ENCODE measurements around the gene NBPF20. TPM values are rescaled to one million over a fixed set of nuclear protein-coding genes. Genes with fewer than 3 reads are reported as not detected.
A peak's percentile ranks its signal among the peaks of the same experiment; 100 is the strongest.
"Not testable (repeated sequence)": the region's sequence is repeated elsewhere in the genome, so short reads cannot be mapped to it uniquely, and the experiment has no call there.

The NBPF20 gene, protein sequence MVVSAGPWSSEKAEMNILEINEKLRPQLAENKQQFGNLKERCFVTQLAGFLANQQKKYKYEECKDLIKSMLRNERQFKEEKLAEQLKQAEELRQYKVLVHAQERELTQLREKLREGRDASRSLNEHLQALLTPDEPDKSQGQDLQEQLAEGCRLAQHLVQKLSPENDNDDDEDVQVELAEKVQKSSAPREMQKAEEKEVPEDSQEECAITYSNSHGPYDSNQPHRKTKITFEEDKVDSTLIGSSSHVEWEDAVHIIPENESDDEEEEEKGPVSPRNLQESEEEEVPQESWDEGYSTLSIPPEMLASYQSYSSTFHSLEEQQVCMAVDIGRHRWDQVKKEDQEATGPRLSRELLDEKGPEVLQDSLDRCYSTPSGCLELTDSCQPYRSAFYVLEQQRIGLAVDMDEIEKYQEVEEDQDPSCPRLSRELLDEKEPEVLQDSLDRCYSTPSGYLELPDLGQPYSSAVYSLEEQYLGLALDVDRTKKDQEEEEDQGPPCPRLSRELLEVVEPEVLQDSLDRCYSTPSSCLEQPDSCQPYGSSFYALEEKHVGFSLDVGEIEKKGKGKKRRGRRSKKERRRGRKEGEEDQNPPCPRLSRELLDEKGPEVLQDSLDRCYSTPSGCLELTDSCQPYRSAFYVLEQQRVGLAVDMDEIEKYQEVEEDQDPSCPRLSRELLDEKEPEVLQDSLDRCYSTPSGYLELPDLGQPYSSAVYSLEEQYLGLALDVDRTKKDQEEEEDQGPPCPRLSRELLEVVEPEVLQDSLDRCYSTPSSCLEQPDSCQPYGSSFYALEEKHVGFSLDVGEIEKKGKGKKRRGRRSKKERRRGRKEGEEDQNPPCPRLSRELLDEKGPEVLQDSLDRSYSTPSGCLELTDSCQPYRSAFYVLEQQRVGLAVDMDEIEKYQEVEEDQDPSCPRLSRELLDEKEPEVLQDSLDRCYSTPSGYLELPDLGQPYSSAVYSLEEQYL (N-terminal part only)
- polyA plus RNA-seq (2012; ENCODE audit: insufficient read depth, insufficient read length): 0.49 TPM

- peak; percentile 35 for DNase-seq (ENCODE audit: low read depth, low spot score)
- H3K4me3 ChIP-seq (ENCODE audit: low read length): peak within 1 kb of the TSS; percentile 65
Observed at GRCh38 chr1:145425436-145426029, at the start of gene NBPF20. Gene NBPF20, minus strand, starts transcription at chr1:145425603. Its CDS starts 20,331 bp downstream, at chr1:145405272.

DNA sequence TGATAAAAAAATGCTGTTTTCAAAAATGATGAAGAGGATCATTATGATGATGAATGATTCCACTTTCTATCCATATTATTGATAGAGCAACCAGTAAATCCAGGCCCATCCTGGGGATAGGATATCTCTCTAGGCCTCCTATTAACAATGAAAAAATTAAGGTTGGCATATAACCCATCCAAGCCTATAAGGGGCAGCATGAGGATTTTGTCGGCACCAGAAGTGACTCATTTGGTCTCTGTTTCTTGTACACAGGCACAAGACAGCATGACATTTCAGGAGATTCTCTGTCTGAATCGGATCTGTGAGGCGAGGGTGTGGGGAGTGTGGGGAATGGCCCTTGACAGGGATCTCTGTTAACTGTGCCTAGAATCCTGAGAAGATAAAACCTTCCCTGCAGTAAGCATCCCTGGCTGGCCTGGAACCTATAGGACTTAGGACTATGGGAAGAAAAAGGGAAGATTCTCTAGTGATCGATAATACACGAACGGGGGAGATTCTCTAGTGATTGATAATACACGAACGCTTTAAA lies 49.5 kb upstream of the NBPF20 start:
- DNase-seq (ENCODE audit: low read depth, low spot score); H3K4me3 ChIP-seq (ENCODE audit: low read length): not testable (repeated sequence)

DNA sequence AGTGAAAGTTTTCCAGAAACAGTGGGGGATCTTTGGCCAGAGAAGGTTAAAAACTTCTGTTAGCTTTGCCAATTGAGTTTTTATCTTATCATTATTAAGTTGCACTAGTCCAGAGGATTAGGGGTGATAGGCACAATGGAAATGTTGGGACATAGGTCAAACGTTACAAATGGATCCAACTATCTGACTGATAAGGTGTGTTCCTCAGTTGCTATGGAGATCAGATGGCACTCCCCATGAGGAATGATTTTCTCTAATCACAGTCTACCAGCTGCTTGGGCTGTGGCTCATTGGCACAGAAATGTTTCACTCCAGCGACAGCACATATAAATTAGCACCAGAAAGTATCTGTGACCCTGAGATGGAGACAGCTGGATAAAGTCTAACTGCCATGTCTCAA lies 47.3 kb upstream of the NBPF20 start:
- not testable (repeated sequence) for H3K4me3 ChIP-seq (ENCODE audit: low read length); DNase-seq (ENCODE audit: low read depth, low spot score)

DNA sequence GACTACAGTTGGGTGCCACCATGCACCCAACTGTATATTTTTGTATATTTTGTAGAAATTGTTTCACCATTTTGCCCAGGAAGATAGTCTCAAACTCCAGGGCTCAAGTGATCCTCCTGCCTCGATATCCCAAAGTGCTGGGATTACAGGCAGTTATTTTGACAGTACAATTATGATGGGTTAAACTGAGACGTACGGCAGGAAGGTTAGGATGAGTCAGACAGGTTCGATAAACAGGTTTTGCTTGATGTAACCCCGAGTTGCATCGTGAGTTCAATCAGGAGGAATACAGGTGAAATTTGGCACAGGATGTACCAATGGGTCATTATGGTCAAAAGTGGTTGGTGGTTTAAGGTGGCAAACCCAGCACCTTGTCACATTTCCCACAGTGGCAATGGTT lies 46.0 kb upstream of the NBPF20 start:
- DNase-seq (ENCODE audit: low read depth, low spot score): not testable (repeated sequence)

GRCh38 chr1:145465405-145466144 lies 40.2 kb upstream of the NBPF20 start:
- DNase-seq (ENCODE audit: low read depth, low spot score): peak; percentile 55
- peak overlapping the region; percentile 32 for H3K4me3 ChIP-seq (ENCODE audit: low read length)

More for the DNA sequence above, 46.0 kb upstream of the NBPF20 start:
- not testable (repeated sequence) for H3K4me3 ChIP-seq (ENCODE audit: low read length)

DNA sequence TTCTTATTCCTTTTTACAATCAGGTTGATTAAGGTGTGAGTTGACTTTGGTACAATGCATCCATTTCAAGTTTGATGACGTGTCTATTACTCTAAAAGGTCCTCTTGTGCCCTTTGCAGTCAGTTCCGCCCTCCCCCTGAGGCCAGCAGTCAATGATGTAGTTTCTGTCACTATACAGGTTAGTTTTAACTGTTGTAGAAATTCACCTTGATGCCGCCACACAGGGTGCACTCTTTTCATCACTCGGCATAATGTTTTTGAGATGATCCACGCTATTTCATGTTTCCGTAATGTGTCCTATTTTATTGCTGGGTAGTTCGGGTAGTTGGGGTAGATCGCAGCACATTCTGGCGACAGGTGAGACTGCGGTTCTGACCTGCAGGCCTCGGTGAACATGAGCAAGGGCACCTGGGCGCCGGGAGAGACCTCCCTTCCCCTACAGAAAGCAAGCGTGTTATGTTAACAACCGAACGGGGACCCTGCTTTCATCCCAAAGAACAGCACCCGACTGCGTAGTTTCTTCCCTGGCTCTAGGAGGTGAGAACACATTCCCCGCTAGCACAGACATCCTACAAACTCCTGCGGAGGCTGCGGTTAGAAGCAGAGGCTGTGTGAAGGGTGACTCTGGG lies 39.4 kb upstream of the NBPF20 start:
- H3K4me3 ChIP-seq (ENCODE audit: low read length): peak overlapping the region; percentile 32
- not testable (repeated sequence) for DNase-seq (ENCODE audit: low read depth, low spot score)

DNA sequence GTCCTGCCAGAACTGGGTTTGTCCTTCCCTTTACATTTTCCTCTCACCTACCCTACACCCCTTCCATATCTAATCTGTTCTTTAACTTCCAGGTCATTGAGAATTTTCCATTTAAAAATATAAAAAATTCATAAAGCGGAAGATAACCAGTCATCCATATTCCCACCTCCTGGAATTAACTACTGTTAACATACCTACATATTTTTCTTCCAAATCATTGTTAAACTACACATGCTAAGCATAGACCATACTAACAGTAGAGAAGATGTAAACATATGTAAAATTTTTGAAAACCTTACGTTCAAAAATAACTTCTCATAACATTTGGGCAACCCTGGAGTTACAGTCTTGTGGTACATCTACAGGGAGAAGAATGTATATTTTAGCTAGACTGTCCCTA lies 38.6 kb upstream of the NBPF20 start:
- H3K4me3 ChIP-seq (ENCODE audit: low read length); DNase-seq (ENCODE audit: low read depth, low spot score): not testable (repeated sequence)

DNA sequence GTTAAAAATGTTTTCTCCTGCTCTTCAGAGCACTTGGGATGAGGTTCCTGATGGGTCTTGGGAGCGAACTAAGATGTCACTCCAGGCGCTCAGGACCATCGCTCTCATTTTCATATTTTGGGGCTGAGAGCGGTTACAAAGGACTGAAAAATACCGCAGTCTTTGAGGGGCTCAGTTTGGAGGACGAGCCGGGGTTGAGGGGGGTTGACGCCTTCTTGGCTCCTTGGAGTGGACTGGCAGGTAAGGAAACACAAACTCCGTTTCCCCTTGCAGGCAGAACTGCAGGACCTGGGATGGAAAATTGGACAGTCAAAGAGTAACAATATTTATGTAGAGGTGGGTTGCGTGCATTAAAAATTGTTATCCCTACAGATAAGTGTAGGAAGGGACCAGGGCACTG lies 35.3 kb upstream of the NBPF20 start:
- not testable (repeated sequence) for DNase-seq (ENCODE audit: low read depth, low spot score); H3K4me3 ChIP-seq (ENCODE audit: low read length)

DNA sequence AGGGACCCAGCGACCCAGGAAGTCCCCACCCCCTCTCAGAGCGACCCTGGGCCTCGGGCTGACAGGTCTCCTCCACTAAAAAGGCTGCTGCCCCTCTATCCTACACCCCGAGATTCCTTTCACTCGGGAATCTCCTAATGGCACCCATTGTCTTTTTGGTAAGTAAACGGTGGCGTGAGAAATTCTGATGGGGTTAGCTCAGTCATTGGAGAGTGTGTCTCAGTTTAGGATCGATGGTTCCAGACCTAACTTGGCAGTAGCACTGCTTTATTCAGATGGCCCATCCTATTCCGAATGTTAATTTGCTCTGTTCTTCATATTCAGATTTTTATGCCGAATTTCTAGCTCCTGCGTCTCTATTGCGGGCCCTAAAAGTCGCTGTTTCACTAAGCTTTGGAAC lies 34.6 kb upstream of the NBPF20 start:
- not testable (repeated sequence) for H3K4me3 ChIP-seq (ENCODE audit: low read length); DNase-seq (ENCODE audit: low read depth, low spot score)

GRCh38 chr1:145459591-145459990 lies 34.2 kb upstream of the NBPF20 start:
- not testable (repeated sequence) for DNase-seq (ENCODE audit: low read depth, low spot score); H3K4me3 ChIP-seq (ENCODE audit: low read length)

- not testable (repeated sequence) for H3K4me3 ChIP-seq (ENCODE audit: low read length); DNase-seq (ENCODE audit: low read depth, low spot score)
Observed at GRCh38 chr1:145459063-145459462, 33.7 kb upstream of the NBPF20 start.

DNA sequence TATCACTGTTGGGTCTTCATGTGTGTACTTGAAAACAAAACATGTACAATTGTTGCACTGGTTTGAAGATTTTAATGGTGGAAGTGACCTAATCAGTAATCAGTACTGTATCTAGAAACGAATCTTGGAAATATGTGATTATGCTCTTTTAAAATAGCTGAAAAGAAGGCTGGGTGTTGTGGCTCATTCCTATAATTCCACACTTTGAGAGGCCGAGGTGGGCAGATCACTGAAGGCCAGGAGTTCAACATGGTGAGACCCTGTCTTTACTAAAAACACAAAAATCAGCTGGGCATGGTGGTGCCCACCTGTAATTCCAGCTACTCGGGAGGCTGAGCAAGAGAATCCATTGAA lies 29.4 kb upstream of the NBPF20 start:
- DNase-seq (ENCODE audit: low read depth, low spot score); H3K4me3 ChIP-seq (ENCODE audit: low read length): not testable (repeated sequence)

- not testable (repeated sequence) for DNase-seq (ENCODE audit: low read depth, low spot score); H3K4me3 ChIP-seq (ENCODE audit: low read length)
Observed at GRCh38 chr1:145453873-145454823, 28.7 kb upstream of the NBPF20 start.

DNA sequence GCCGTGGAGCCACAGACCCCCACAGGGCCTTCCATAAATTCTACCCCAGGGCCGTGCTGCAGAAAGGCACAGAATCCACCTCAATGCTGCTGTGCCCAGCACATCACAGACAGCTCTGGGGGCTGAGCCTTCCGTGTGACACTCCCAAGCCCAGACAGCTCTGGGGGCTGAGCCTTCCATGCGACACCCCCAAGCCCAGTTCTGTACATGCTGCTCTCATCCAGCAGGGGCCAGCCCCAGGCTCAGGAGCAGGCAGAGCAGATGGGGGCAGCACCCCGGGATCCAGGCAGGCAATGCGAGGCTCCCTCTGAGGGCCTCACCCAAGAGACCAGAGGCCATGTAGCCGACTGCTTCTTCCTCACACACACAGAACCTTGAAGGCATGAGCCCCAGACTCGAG lies 27.1 kb upstream of the NBPF20 start:
- H3K4me3 ChIP-seq (ENCODE audit: low read length); DNase-seq (ENCODE audit: low read depth, low spot score): not testable (repeated sequence)

- not testable (repeated sequence) for DNase-seq (ENCODE audit: low read depth, low spot score); H3K4me3 ChIP-seq (ENCODE audit: low read length)
Observed at GRCh38 chr1:145451914-145452313, 26.5 kb upstream of the NBPF20 start.

- not testable (repeated sequence) for H3K4me3 ChIP-seq (ENCODE audit: low read length); DNase-seq (ENCODE audit: low read depth, low spot score)
Observed at GRCh38 chr1:145445219-145445618, 19.8 kb upstream of the NBPF20 start.

DNA sequence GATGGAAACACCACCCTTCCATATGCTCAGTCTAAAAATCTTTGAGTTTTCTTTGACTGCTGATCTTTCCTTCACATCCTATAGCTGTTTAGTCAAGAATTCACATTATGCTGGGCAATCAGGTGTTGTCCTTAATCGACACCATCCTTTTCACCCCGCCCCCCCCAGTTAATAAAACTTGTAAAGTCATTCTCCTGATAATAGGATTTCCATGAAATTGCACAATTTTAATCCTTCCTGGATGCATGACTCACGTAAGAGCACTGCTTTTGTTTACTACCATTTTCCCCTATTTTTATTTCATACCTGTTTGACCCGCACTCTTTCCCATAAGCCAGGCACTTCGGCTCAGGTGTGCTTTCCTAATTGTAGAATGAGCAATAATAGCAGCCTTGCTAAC lies 16.9 kb upstream of the NBPF20 start:
- not testable (repeated sequence) for H3K4me3 ChIP-seq (ENCODE audit: low read length); DNase-seq (ENCODE audit: low read depth, low spot score)

Data from Jurkat, Clone E6-1 (cell line).